HS-27A (cell line): ENCODE results near the gene BCCIP.

ENCODE experiments used
- DNase-seq: peaks from one replicate; pipeline ENCODE4 v3.0.0-alpha.2; 2012; ENCODE audit warnings: low read depth, missing footprints

BCCIP gene

DNA sequence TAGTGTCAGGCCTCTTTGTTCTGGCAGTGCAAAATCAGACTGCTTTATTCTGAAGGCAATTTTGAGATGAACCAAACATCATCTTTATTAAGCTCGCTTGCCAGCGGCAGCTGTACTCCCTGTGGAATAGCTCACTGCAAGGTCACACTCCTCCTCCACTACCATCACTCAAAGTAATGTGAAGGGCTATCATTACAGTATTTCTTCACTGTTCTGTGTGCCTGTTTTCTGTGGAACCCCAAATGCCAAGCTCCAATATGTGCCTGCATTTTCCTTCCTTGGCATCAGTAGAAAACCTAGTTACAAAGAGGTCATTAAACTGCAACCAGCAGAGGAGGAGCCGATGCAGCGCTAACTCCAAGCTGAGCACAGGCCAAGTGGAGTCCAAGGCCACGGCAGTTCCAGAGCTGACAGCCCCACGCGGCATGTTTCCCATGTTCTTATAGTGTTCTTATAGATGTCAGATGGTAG, 21.4 kb downstream of the BCCIP start:
- DNase-seq, result no peak

DNA sequence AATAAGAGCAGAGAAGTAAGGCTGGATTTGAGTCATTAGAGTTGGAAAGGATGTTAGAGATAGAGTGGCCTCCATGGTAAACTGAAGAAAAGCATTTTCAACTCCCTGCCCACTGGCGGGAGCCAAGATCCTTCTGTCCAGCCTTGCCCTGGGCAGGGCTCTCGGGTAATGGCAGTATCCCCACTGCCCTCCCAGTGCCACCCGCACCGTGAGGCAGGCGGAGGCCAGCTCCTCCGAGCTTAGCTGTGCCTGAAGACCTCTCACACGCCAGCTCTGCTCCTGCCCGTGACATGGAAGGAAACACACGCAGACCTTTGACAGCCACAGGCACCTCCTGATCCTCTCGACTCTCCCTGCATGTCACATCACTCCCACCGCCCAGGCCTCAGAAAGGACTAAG, 22.3 kb downstream of the BCCIP start:
- no peak for DNase-seq

DNA sequence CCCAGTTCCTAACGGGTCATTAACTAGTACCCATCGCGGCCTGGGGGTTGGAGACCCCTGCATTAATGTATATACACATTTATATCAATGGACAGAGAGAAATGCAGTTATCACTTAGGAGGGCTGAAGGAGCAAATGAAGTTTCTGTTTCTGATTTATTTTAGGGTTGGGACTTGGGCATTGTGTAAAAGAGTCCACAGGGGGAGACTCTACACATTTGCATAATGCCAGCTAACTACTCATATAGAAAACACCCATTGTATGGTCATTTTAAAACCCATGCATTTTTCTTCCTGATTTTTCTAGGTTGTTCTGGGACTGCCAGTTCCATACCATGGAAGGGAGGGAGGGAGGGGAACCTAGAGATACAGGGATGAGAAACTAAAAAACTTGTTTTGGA, 23.5 kb downstream of the BCCIP start:
- no peak for DNase-seq

DNA sequence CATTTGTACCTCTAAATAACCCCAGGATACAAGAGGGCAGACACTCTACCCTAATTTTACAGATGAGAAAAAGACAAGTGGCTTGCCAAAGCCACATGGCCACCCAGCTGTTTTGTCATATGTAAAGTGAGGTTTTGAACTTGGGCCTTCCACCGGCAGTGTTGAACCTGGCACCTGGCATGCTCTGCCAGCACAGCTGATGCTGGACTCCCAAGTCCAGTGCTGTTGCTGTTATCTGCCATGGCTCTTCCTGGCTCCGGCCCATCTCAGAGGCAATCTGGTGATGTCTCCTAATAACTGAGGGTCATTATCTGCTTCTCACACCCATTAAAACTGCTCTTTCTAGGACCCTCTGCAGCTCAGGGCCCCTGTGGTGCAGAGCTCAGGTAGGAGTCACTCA, 25.0 kb downstream of the BCCIP start:
- DNase-seq, result no peak

DNA sequence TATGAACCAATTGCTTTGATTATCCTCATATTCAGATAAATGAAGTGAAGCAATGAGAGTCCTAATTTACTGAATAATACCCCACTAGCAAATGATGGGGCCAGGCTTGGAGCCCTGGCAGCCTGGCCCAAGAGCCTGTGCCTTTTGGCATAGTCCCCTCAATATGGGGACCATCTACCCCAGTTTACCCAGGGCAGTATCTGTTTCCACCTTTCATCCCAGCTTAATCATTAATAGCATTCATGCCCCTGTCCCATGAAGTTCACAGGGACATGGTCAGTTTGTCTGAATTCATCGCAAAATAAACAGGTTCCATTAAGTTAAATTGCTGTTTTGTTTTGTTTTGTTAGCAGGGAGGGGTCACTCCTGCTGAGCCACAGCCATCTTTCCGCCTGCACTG, 25.5 kb downstream of the BCCIP start:
- DNase-seq, result no peak

DNA sequence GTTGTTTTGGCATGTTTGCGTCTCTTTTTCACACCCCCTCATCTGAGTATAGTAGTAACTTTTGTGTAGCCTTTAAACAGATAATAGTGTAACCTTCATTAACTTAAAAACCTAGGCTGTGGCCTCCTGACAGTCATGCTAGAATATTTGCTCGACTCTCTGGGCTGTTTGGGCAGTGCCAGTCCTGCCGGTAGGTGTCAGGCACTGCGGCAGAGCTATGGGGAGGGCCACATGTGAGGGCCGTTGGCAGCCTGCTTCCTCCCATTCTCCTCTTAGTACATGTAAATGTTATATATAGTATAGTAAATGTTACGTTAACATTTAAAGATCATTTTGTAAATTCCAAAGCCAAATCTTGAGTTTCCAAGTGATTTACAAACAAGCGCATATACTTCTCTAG, 26.1 kb downstream of the BCCIP start:
- DNase-seq, result no peak

DNA sequence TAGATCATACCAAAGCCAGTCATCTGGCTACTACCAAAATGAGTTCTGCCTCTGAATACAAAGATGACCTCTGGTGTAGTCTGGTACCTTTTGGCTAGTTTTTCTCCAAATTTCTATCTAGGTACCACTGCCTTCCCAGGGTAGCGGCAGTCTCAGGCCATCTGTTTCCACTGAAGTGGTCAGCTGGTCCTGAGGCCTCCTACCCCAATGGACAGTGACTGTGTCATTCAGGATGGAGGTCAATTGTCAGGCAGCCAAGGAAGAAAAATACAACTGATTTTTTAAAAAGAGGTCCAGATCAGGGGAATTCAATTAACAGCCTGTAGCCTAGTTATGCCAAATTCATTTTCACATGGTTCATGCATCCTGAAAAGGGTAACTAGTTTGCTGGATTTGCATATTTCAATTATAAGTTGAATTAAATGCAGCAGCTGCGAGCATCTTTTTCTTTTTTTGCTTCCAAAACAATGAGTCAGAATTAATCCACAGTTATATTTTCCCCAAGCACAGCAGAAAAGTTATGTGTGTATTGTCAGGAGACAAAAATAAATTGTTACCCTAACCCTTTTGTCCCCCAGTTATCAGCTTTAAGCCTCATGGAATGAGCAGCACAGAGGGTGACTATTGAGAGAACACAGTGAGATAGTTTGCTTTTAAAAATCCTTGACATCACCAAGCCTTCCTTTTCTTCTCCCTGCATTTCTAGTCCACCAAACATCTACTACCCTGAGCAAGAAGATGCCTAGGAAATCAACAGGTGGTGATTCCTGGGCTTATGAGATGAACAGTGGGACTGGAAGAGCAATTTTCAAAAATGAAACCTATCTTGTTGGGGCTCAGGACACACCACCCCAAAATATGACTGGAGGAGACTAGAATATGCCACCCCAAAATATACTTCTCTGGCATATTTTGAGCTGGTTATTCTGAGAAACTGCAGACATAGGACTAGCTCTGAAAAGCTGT, 27.7 kb downstream of the BCCIP start:
- DNase-seq, result no peak

DNA sequence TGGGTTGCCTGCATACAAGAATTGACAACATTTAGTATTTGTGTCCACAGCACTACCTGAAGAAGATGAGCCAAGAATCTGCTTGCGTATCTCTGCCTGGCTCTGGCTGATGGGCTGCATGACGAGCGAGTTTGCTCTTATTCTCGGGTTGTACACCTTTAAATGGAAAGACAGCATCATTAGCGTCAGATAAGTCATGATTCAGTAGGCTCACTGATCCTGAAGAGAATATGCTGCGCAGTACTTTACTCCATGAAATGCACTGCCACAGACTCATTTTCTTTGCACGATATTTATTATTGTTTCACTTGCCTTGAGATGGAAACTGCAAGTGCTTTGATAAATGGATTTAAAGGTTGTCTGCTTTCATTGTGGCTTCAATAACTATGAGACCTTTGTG, 29.1 kb downstream of the BCCIP start:
- DNase-seq, result no peak

DNA sequence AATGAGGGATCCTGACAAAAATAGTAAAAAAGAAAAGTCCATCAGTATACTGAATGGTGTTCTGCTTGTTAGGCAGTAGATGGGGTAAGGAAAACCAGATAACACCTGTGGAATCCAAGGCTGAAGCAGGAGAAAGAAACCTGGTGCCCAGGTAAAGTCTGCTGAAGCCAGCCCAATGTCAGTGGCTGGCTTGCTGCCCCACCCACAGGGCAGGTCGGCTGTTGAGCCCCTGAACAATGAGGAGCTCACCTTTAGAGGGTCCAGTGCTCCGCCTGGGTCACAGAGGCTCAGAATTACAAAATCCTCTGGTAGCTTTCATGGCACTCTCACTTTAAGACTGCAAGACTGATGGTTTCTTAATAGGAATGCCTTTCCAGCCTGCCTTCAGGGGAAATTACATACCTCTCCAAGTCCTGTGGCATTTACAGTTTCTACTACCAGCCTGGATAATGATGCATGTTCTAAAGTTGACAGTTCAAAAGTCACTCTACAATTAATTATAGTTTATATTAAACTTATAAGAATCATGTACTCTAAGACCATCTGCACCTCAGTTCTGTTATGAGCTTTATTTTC, 33.9 kb downstream of the BCCIP start:
- DNase-seq, result no peak

DNA sequence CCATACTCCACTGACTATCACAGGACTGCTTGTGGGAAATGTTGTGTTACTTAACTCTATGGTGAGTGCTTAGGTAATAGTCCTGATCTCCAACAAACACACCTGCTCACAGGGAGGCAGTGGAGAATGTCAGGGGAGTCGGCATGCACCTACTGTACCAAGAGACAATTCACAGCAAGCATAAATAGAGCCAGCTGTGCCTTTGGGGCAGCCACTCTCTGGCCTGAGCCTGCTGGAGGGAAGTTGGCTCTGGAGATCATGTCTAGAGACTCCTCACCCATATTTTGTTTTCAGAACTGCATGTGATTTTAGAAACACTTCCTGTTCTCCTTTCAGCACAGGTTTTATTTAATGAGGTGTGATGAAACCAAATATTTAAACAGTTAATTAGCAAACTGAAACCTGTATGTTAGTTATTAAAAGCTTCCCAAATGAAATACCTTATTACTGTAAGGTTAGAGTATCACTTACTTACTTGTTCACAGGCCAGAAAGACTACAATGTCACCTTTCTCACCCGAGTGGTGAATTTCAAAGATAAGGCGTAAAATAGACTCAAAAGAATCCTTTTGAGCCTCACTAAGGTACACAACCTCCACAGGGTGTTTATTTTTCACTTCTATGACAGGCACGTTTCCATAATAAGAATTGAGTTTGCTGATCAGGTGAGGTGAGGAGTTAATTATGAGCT, 35.9 kb downstream of the BCCIP start:
- no peak for DNase-seq

DNA sequence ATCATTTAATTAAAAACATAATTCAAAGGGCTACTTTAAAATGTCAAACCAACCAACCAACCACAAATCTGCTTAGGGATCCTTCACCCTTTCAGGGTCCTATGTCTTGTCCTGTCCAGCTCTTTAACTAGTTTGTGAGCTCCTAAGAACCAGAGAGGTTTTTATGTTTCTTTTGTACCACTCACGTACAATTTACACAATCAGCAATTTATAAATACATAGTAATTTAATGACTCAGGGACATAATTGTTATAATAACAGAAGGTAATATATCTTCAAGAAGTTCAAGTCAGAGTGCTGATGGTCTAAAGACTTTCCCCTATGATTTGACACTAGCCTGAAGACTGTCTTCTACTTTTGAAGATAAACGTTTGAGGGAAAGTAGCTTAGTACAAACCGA, 41.8 kb downstream of the BCCIP start:
- no peak for DNase-seq

DNA sequence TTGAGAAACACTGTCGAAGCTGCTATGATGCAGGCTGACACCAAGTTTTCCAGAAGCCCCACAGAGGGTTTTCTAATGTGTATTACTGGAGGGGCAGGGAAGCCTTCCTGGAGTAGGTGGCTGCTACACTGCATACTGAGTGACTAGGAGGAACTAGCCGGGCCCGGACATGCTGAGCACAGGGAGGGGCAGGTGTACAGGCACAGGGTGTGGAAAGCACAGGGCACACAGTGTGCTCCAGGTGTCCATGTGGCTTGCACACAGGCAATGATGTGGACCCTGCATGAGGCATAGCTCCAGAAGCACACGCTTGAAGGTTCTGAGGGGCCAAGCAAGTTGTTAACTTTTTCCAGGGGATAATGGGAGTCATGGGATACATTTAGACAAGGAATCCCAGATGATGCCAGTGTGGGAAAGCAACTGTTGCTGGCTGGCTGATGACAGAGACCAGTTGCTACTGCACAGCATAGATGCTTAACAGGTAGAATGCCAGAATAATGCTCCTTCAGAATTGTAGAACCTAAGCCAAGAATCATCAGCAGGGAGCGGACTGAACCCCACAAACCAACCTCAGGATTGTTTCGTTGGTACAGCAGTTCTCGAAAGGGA, 43.2 kb downstream of the BCCIP start:
- no peak for DNase-seq

DNA sequence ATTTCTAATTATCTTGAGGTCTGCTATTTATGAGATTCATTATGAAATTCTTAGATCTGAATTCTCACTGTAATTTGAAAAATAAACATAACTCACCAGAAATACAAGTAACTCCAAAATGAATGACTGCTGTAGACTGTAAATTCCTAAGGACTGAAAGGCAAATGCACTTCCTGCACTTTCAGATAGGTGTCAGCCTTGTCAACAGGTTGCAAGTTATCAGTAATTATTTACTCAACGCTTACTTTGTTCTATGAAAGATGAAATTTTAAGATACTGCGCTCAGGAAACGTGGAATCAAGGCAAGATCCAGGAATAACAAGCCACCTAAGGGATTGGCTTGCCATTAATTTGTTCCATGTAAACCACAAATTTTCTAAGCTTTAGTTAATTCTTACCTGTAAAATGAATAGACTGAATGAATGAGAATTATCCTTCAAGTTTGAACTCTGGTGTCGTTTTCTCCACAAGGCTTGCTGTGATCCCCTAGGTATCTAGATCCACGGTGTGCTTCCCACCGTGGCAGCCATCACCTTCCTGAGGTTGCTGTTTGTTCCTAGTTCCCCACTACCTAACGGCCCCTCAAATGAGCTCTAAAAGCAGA, 45.1 kb downstream of the BCCIP start:
- DNase-seq, result no peak

DNA sequence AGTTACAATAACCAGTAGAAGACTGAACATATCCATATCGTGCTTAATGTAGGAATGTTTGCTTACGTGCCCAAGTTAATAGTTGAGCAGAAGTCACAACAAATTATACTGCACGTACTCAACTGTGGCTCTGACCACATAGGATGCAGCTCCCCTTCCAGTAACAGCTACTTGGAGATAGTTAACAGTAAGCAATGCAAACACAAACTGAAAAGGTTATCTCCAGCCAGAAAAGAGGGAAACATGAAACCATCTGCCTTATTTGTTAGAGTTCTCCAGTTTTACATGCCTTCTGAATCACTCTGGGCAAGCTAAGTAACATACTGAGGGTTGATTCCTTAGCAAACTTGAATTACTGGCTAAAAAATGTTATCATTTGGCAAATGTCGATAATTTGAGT, 48.0 kb downstream of the BCCIP start:
- DNase-seq, result no peak

DNA sequence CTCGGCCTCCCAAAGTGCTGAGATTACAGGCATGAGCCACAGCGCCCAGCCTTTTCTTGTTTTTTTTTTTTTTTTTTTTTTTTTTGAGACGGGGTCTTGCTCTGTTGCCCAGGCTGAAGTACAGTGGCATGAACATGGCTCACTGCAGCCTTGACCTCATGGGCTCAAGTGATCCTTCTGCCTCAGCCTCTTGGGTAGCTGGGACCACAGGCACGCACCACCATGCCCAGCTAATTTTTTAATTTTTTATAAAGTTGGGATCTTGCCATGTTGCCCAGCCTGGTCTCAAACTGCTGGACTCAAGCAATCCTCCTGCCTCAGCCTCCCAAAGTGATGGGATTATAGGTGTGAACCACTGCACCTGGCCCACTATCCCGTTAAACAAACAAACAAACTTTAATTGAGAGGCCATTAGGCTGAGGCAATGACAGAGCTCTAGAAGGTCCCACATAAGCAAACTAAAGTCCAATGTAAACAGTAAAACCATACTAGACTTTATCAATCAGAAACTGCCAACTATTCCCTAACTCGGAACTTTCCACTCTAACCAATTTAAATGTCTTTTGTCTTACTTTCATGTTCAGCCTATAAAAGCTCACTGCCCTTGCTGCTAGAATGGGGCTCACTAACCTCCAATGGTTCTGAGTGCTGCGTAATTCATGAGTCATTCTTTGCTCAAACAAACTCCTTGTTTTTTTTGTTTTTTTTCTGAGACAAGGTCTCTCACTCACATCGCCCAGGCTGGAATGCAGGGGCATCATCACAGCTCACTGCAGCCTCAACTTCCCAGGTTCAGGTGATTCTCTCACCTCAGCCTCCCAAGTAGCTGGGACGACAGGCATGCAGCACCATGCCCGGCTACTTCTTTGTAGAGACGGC, 55.9 kb downstream of the BCCIP start:
- peak; percentile 42 for DNase-seq

DNA sequence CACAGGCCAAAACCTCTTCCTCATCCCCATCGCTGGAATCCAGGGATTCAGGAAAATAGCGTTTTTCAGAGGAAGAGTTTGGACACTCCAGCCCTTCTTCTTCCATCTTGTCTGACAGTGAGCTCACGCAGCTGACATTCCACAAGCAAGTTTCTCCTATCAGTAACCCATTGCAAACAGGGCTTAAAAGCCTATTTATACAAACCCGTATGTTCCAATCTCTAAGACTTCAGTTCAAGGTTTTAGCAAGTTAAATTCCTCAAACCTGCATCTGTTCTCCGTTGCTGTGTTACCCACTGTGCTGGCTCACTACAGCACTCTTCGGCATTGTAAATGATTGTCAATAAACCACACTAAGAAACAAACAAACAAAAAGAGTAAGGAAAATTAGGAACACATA, 57.4 kb downstream of the BCCIP start:
- no peak for DNase-seq

DNA sequence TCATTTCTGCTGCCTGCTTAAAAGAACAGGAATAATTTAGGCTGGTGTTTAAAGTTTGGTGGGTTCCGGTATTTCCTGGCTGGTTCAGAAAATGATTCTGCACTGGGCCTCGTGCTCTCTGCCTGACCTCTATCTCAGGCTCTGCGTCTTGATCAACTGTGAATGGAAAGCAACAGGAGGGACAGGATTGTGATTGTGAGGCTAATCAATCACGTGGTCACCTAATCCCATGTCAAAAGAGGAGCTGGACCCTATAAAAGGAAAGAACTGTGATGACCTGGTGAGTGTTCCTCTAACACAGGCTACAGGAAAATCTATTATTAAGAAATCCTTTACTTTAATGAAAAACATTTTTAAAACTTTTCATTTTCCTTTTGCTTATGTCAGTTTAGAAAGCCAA, 57.8 kb downstream of the BCCIP start, which contains the start of gene DHX32:
Gene DHX32 (minus strand): TSS at position 101 of the 400 bp plus-strand sequence. CDS start 468 bp downstream, outside the sequence.
- no peak for DNase-seq

DNA sequence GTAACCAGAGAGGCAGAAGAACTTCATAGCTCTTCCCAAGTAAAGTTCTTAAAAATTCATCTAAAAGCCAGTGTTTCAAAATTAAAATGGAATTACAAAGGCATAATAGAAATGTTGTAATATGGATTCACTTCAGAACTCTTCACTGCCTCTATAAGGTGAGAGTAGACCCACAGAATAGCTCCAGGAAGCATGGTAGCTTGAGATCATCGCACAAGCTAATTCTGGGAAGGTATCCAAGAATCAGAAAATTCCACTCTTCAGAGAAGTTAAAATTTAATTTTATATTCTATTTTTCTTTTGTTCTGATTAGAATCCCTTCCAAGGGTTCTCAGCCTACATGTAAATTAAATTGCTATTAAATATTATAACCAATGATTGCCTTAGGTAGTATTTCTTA, 59.2 kb downstream of the BCCIP start:
- no peak for DNase-seq

DNA sequence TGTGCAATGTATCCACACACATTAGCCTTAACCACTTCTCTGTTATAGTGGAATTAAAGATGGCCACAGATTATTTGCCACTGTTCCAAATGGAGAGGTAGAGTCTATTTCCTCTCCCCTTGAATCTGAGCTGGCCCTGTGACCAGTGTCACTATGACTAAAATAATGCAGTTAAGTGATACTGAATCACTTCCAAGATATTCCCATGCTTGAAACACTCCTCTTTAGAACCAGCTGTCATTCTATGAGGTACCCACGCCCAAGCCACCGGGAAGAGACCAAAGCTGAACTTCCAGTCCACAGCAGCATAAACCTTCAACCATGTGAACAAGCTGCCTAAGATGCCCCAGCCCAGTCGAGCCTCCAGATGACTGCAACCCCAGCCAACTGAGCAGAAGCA, 59.9 kb downstream of the BCCIP start:
- no peak for DNase-seq
